PFSK-1 (cell line): ENCODE data around the gene VSTM4.

Experiments used
- FOXP2 ChIP-seq: optimal IDR thresholded peaks from 2 replicates; pipeline ENCODE3; 2011; ENCODE audit warnings: borderline replicate concordance, control low read depth, inconsistent platforms; ENCODE audit not compliant: insufficient read depth; ENCODE audit errors: extremely low read length, extremely low read depth
- POLR2AphosphoS5 ChIP-seq: IDR thresholded peaks from 2 replicates; pipeline ENCODE4 v1.6.1; 2012; ENCODE audit warnings: low read depth, mild to moderate bottlenecking, control low read depth, low read length, moderate library complexity
- SIN3A ChIP-seq: IDR thresholded peaks from 2 replicates; pipeline ENCODE4 v1.6.1; 2012; ENCODE audit warnings: mild to moderate bottlenecking, low read length, moderate library complexity, borderline replicate concordance; ENCODE audit not compliant: insufficient read depth
- TAF1 ChIP-seq: IDR thresholded peaks from 2 replicates; pipeline ENCODE4 v1.6.1; 2012; ENCODE audit warnings: low read length, control low read depth, borderline replicate concordance; ENCODE audit not compliant: insufficient read depth
- TF ChIP-seq, protein P1 (sequence below), 2 experiments: IDR thresholded peaks; 2 replicates each; pipeline versions ENCODE4 v1.6.1 to v1.8.0; 2011 to 2012; ENCODE audit warnings: low read depth in 2 of 2, low read length in 2 of 2, control low read depth in 1 of 2, inconsistent platforms in 1 of 2, mild to moderate bottlenecking in 1 of 2, moderate library complexity in 1 of 2; ENCODE audit not compliant: insufficient read depth in 1 of 2

Gene VSTM4

DNA sequence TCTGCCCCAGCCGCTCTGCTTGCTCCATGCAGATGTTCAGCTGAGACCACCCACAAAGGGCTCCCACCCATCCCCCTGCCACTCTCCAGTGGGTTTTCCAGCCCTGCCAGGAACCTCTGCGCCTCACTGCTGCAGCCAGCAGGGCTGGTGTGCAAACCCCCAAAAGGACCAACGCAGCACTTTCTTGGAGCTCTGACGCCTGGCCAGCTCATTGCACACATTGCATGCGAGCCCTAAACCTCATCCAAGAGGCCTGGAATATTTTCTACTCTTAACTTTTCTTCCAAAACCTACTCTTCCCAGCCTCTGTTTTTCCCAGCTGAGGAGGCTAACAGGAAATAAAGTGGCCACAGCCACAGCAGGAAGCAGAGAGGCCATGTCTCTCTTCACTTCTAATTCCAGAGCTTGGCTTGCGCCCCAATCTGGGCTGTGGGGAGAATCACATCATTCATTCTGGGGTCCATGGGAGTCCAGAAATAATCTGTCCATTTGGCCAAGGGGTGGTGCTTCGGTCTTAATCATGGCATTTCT, 23.1 kb upstream of the VSTM4 start:
- TF ChIP-seq TAF1 (no peak), FOXP2 (no peak), POLR2AphosphoS5 (no peak), SIN3A (no peak)
- TF ChIP-seq, protein P1, sequence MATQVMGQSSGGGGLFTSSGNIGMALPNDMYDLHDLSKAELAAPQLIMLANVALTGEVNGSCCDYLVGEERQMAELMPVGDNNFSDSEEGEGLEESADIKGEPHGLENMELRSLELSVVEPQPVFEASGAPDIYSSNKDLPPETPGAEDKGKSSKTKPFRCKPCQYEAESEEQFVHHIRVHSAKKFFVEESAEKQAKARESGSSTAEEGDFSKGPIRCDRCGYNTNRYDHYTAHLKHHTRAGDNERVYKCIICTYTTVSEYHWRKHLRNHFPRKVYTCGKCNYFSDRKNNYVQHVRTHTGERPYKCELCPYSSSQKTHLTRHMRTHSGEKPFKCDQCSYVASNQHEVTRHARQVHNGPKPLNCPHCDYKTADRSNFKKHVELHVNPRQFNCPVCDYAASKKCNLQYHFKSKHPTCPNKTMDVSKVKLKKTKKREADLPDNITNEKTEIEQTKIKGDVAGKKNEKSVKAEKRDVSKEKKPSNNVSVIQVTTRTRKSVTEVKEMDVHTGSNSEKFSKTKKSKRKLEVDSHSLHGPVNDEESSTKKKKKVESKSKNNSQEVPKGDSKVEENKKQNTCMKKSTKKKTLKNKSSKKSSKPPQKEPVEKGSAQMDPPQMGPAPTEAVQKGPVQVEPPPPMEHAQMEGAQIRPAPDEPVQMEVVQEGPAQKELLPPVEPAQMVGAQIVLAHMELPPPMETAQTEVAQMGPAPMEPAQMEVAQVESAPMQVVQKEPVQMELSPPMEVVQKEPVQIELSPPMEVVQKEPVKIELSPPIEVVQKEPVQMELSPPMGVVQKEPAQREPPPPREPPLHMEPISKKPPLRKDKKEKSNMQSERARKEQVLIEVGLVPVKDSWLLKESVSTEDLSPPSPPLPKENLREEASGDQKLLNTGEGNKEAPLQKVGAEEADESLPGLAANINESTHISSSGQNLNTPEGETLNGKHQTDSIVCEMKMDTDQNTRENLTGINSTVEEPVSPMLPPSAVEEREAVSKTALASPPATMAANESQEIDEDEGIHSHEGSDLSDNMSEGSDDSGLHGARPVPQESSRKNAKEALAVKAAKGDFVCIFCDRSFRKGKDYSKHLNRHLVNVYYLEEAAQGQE (IDR thresholded peaks at IDR 0.05; ENCODE audit: insufficient read depth in 1 of 2, low read depth in 2 of 2, low read length in 2 of 2): no peak

DNA sequence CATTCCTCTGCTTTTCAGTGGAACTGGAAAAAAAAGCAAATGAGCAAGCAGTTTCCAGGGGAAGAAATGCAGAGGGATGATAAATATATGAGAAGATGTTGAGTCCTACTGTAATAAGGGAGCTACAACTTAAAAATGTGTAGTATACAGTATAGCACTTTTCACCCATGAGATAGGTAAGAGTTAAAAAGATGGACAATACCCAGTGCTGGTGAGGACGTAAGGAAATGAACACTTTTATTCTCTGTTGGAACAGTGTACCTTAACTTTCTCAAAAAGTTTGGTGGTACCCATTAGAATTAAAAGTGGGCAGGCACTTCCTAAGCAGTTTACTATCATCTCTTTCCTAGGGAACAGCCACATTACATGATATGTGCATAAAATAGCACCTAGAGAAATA, 21.2 kb upstream of the VSTM4 start:
- no peak for TF ChIP-seq FOXP2
- no peak for TF ChIP-seq TAF1
- TF ChIP-seq SIN3A: no peak
- TF ChIP-seq POLR2AphosphoS5: no peak
- TF ChIP-seq, protein P1 (IDR thresholded peaks at IDR 0.05; ENCODE audit: insufficient read depth in 1 of 2, low read depth in 2 of 2, low read length in 2 of 2): no peak

DNA sequence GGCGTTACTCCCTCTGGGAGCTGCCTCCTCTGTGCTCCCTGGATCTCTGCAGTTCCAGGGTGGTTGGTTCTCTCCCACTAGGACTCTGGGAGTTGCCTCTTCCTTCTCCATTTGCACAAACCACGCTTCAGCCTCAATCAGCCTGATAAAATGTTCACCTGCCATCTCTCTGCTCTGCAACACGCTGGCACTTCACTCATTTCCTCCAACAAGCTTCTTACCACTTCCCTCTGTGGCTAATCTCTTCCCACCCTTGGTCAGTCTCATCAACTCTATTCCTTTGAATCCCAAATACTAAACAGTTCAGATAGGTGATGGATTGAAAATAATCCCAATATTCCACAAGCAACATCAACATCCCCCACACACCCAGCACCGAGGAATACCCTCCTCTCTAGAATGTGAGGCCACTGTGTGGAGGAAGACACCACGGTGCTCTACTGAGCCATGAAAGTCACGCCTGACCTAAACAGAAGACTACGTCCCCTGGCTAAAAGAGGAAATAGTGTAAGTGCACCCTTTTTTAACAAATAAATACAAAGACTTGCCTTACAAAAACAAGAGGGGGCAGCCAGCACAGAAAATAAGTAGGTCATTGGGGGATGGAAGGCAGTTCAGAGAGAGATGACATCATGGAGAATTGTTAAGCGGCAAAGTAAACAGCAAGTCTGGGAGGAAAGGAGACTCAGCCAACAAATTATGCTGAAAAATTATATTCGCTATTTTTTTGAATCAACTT, 20.4 kb upstream of the VSTM4 start:
- TF ChIP-seq SIN3A: no peak
- TF ChIP-seq POLR2AphosphoS5: no peak
- no peak for TF ChIP-seq TAF1
- TF ChIP-seq, protein P1 (IDR thresholded peaks at IDR 0.05; ENCODE audit: insufficient read depth in 1 of 2, low read depth in 2 of 2, low read length in 2 of 2): no peak
- no peak for TF ChIP-seq FOXP2

DNA sequence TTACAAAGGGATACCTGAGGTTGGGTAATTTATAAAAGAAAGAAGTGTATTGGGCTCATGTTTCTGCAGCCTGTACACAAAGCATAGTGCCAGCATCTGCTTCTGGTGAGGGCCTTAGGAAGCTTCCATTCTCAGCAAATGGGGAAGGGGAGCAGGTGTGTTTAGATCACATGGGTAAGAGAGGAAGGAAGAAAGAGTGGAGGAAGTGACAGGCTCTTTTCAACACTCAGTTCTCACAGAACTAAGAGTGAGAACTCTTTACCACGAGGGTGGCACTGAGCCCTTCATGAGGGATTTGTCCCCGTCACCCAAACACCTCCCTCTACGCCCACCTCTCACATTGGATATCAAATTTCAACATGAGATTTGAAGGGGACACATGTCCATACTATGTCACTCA, 19.0 kb upstream of the VSTM4 start:
- no peak for TF ChIP-seq FOXP2
- TF ChIP-seq, protein P1 (IDR thresholded peaks at IDR 0.05; ENCODE audit: insufficient read depth in 1 of 2, low read depth in 2 of 2, low read length in 2 of 2): no peak

DNA sequence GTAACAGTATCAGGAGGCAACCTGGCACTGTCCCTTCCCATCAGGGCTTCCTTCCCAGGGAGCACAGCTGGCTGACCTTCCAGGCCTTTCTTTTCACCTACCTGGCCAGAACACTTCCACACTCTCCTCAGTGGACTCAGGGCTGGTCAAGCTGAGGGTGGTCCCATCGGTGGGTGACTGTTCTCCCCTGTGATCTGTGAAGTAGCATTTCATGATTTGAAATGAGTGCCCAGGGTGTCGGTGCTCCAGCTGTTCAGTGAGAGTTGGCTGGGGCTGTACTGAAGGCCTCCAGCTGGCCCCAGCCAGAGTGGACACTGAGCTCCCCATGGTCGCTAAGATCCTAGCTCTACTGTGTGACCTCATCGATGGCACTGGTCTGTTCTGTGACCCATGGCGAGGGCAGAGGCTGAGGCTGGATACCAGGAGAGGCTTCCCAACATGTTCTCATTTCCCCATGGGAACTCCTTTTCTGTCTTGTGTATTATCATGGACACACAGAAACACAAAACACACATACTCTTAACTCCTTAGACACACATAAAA, 18.5 kb upstream of the VSTM4 start, which contains the start of gene FAM170B:
Gene FAM170B, minus strand, starts transcription at position 316 of the 543 bp plus-strand sequence. Its CDS starts 103 bp downstream, at position 213.
- TF ChIP-seq, protein P1 (IDR thresholded peaks at IDR 0.05; ENCODE audit: insufficient read depth in 1 of 2, low read depth in 2 of 2, low read length in 2 of 2): no peak
- TF ChIP-seq POLR2AphosphoS5: no peak
- no peak for TF ChIP-seq SIN3A
- TF ChIP-seq FOXP2: no peak
- TF ChIP-seq TAF1: no peak
